HEK293 (cell line): ENCODE data around the gene SCFD2.

ENCODE experiments used
- CTCF ChIA-PET: fragments of 350-600 bp; formaldehyde crosslinking; extraction: SDS; loops from one replicate; lab custom pipeline; 2021; ENCODE audit warnings: antibody characterized with exemption; lab: Yijun Ruan, JAX
- POLR2A ChIA-PET: fragments of 300-600 bp; formaldehyde crosslinking; extraction: SDS; loops from one replicate; lab custom pipeline; 2020; ENCODE audit warnings: antibody characterized with exemption, inconsistent platforms; lab: Yijun Ruan, JAX
- H3K27ac ChIP-seq: fragments of 200-500 bp; sonication (Bioruptor generic); 2 replicates; pipeline ENCODE4 v1.5.1; 2014; ENCODE audit warnings: low read depth, low read length, control low read depth, inconsistent platforms; ENCODE audit errors: extremely low read depth
- H3K36me3 ChIP-seq, 2 experiments: fragments of 200-500 bp in 1 of 2; sonication (Bioruptor generic) in 1 of 2; 1 replicate in 1 of 2; 2 replicates in 1 of 2; pipeline ENCODE4 v1.5.1; 2014 to 2017; ENCODE audit warnings: inconsistent platforms in 2 of 2, low read length in 2 of 2; ENCODE audit not compliant: control insufficient read depth in 2 of 2, insufficient read depth in 1 of 2
- H3K4me1 ChIP-seq: fragments of 200-500 bp; sonication (Bioruptor generic); 2 replicates; pipeline ENCODE4 v1.5.1; 2014; ENCODE audit warnings: mild to moderate bottlenecking, low read length, inconsistent platforms; ENCODE audit not compliant: control insufficient read depth, insufficient read depth
- H3K4me3 ChIP-seq: 2 replicates; pipeline ENCODE4 v1.5.1; 2011; ENCODE audit warnings: low read depth, mild to moderate bottlenecking, control low read depth, low read length, moderate library complexity
- H3K9me3 ChIP-seq: fragments of 200-500 bp; sonication (Bioruptor generic); 2 replicates; pipeline ENCODE4 v1.5.1; 2014; ENCODE audit warnings: low read depth, low read length, inconsistent platforms; ENCODE audit not compliant: control insufficient read depth, insufficient read depth
- FEZF1 ChIP-seq: fragments of 450-650 bp; formaldehyde crosslinking; IDR thresholded peaks from 2 replicates; pipeline ENCODE4 v1.5.1; 2016; ENCODE audit warnings: missing biosample characterization, missing genetic modification characterization
- HOXD13 ChIP-seq: sonication (generic); formaldehyde crosslinking; IDR thresholded peaks from 2 replicates; pipeline ENCODE4 v1.8.0; 2022; ENCODE audit warnings: missing genetic modification reagents, borderline replicate concordance
- PATZ1 ChIP-seq: fragments of 450-650 bp; formaldehyde crosslinking; IDR thresholded peaks from 2 replicates; pipeline ENCODE4 v1.5.1; 2016; ENCODE audit warnings: missing biosample characterization, missing genetic modification characterization
- PRDM2 ChIP-seq: fragments of 450-650 bp; formaldehyde crosslinking; IDR thresholded peaks from 2 replicates; pipeline ENCODE4 v1.5.1; 2016; ENCODE audit warnings: missing biosample characterization, missing genetic modification characterization, borderline replicate concordance
- REPIN1 ChIP-seq: fragments of 450-650 bp; formaldehyde crosslinking; IDR thresholded peaks from 2 replicates; pipeline ENCODE4 v1.5.1; 2017; ENCODE audit warnings: missing biosample characterization, missing genetic modification characterization, low read depth
- ZBTB48 ChIP-seq: fragments of 450-650 bp; formaldehyde crosslinking; IDR thresholded peaks from 2 replicates; pipeline ENCODE4 v1.5.1; 2016; ENCODE audit warnings: missing biosample characterization, missing genetic modification characterization
- ZBTB6 ChIP-seq: fragments of 450-650 bp; formaldehyde crosslinking; IDR thresholded peaks from 2 replicates; pipeline ENCODE4 v1.5.1; 2017; ENCODE audit warnings: missing biosample characterization, missing genetic modification characterization
- ZNF112 ChIP-seq: fragments of 450-650 bp; formaldehyde crosslinking; IDR thresholded peaks from 2 replicates; pipeline ENCODE4 v1.5.0; 2017; ENCODE audit warnings: missing biosample characterization, missing genetic modification characterization
- ZNF184 ChIP-seq: fragments of 450-650 bp; IDR thresholded peaks from 2 replicates; pipeline ENCODE4 v1.5.1; 2018; ENCODE audit warnings: missing biosample characterization, mild to moderate bottlenecking, missing genetic modification characterization
- ZNF239 ChIP-seq: fragments of 450-650 bp; formaldehyde crosslinking; IDR thresholded peaks from 2 replicates; pipeline ENCODE4 v1.5.1; 2016; ENCODE audit warnings: missing biosample characterization, missing genetic modification characterization
- ZNF26 ChIP-seq: fragments of 450-650 bp; formaldehyde crosslinking; IDR thresholded peaks from 2 replicates; pipeline ENCODE4 v1.5.1; 2016; ENCODE audit warnings: missing biosample characterization, missing genetic modification characterization
- ZNF335 ChIP-seq: fragments of 450-650 bp; formaldehyde crosslinking; conservative IDR thresholded peaks from 2 replicates; pipeline ENCODE4 v1.5.1; 2016; ENCODE audit warnings: missing biosample characterization, missing genetic modification characterization
- ZNF416 ChIP-seq: fragments of 450-650 bp; formaldehyde crosslinking; IDR thresholded peaks from 2 replicates; pipeline ENCODE4 v1.5.1; 2016; ENCODE audit warnings: missing biosample characterization, missing genetic modification characterization
- ZNF426 ChIP-seq: fragments of 450-650 bp; formaldehyde crosslinking; IDR thresholded peaks from 2 replicates; pipeline ENCODE4 v1.5.1; 2017; ENCODE audit warnings: missing biosample characterization, missing genetic modification characterization, mild to moderate bottlenecking, inconsistent platforms, moderate library complexity
- ZNF791 ChIP-seq: fragments of 450-650 bp; formaldehyde crosslinking; IDR thresholded peaks from 2 replicates; pipeline ENCODE4 v1.5.1; 2016; ENCODE audit warnings: missing biosample characterization, missing genetic modification characterization

Gene SCFD2

DNA sequence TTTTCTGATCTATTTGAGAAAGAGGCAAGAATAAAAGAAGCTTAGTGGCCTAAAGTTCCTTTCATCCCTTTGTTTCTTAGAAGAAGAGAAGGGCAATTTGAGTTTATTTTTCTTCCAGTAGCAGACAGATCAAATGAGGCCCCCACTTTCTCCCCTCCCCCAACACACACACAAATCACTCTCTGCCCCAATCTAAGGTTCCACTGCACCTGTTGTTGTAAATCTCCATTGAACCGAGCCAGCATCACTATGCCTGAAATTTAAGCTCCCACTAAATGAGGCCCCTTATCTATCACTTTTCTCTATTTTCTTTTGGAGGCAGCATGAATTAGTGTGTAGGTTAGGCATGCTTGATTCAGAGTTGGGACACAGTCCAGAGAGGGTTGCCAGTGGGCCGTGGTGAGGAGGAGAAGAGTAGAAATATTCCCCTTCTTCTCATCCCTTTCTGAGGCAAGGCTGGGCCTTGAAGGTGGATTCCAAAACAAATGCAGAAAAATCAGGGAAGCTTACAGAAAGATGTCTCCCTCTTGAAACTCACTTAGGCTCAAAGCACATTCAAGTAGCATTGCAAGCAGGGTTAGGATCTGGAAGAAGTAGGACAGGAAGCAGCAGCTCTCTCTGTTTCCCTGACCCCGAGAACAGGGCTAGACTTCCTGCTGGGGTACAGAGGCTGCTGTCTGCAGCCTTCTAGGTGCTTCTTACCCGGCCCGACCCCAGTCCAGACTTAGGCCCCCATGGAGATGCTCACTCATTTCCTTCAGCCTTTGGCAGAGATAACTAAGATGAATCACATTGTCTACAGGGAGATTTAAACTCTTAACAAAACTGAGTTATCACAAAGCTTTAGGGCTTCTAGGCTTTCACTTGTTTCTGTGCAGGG lies 433.0 kb downstream of the SCFD2 start:
- Histone ChIP-seq H3K27ac (no peak overlapping the region), H3K9me3 (no peaks in the 10 kb centered on the region)
- TF ChIP-seq HOXD13 (CRISPR knock-in tag) (no peak), ZNF335 (tag by site-specific recombination) (peak; percentile 26; the same call in 1 of the 2 replicates)
- TF ChIP-seq, all 188 proteins: peak for 1
- Histone ChIP-seq H3K4me3 (no peak overlapping the region), H3K36me3 (no peaks in the 10 kb centered on the region), H3K4me1 (no peaks in the 10 kb centered on the region)
- CTCF ChIA-PET: interaction anchor here (0.8 kb wide), 1 partner anchor 23 kb away, joined by 3 read pairs; no protein-coding TSS in a partner anchor
- POLR2A ChIA-PET: no interaction called here

DNA sequence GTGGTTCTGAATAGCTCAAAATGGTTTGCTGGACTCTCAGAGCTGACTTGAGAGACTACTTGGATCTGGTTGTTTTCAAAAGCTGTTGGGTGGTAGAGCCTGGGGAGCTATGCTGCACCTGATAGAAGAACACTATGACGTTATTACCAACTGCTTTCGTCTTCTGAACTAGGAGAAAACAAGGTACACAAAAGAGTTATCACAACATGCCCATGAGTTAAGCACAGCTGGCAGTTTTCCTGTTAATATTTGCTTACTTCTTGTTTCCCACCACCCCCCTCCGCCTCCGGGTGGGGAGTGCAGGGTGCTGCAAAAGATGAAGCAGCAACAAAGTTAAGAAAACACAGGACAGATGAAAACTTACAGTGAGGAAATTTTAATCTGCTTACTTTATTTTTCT lies 434.6 kb downstream of the SCFD2 start:
- ChIA-PET POLR2A (no interaction called here), CTCF (interaction anchor here (0.7 kb wide), 1 partner anchor 51 kb away, joined by 3 read pairs; no protein-coding TSS in a partner anchor)
- Histone ChIP-seq H3K36me3 (no peaks in the 10 kb centered on the region), H3K4me1 (no peaks in the 10 kb centered on the region), H3K4me3 (no peak overlapping the region)
- TF ChIP-seq ZBTB6 (tag by site-specific recombination): no peak
- no peak for TF ChIP-seq ZNF112 (tag by site-specific recombination)
- TF ChIP-seq ZNF416 (tag by site-specific recombination): no peak
- no peak for TF ChIP-seq ZBTB48
- no peak for TF ChIP-seq ZNF239 (tag by site-specific recombination)
- TF ChIP-seq PATZ1 (tag by site-specific recombination): no peak
- no peak for TF ChIP-seq FEZF1 (tag by site-specific recombination)
- no peak for TF ChIP-seq ZNF184 (tag by site-specific recombination)
- no peak for TF ChIP-seq ZNF791
- TF ChIP-seq PRDM2 (tag by site-specific recombination): no peak
- no peak for TF ChIP-seq ZNF426
- TF ChIP-seq REPIN1 (tag by site-specific recombination): no peak
- no peak for TF ChIP-seq ZNF26 (tag by site-specific recombination)
- TF ChIP-seq, all 188 proteins: peak for 0
- no peaks in the 10 kb centered on the region for H3K9me3 ChIP-seq
- no peak overlapping the region for H3K27ac ChIP-seq
